B cell (primary cell): Measurements from ENCODE around the gene DCDC2B. TPM values are rescaled to one million over a fixed set of nuclear protein-coding genes. Genes with fewer than 3 reads are reported as not detected.

Source experiments
- ATAC-seq: fragments of 200-7000 bp; cut with Tn5 transposase; one replicate; pipeline ENCODE4 v1.10.0; 2021; ENCODE audit warnings: low read depth, mild to moderate bottlenecking, moderate number of reproducible peaks, moderate library complexity
- CTCF ChIA-PET: fragments of 350-600 bp; sonication (Branson Sonifier 250); formaldehyde crosslinking; loops from one replicate; lab custom pipeline; 2021; ENCODE audit warnings: antibody characterized with exemption, inconsistent platforms; lab: Charles Lee
- POLR2A ChIA-PET: fragments of 350-600 bp; sonication (Branson Sonifier 250); formaldehyde crosslinking; loops from one replicate; lab custom pipeline; 2021; ENCODE audit warnings: antibody characterized with exemption; lab: Charles Lee
- DNase-seq: peaks from one replicate; pipeline ENCODE4 v3.0.0; 2013
- H2AFZ ChIP-seq: 2 replicates; pipeline ENCODE4 v1.6.1; 2012; ENCODE audit warnings: mild to moderate bottlenecking, low read depth, low read length; ENCODE audit not compliant: insufficient read depth, poor library complexity, severe bottlenecking
- H3K27ac ChIP-seq, 2 donors: 1 replicate in 1 of 2; 2 replicates in 1 of 2; pipeline ENCODE4 v1.5.1; 2012 to 2013; ENCODE audit warnings: low read length in 2 of 2, mild to moderate bottlenecking in 2 of 2, moderate library complexity in 1 of 2
- H3K27me3 ChIP-seq, 4 experiments: fragments of 200-600 bp in 1 of 4; sonication (generic) in 1 of 4; replicated peaks in 1 of 4; 1 replicate in 2 of 4; 2 replicates in 2 of 4; pipeline versions ENCODE4 v1.6.1 to v1.7.0; 2013 to 2016; ENCODE audit warnings: low read length in 3 of 4, mild to moderate bottlenecking in 2 of 4, mixed read lengths in 1 of 4, moderate library complexity in 1 of 4; ENCODE audit not compliant: insufficient read depth in 4 of 4, control insufficient read depth in 3 of 4; ENCODE audit errors: control extremely low read depth in 1 of 4
- H3K36me3 ChIP-seq, 2 experiments: replicated peaks in 1 of 2; 1 replicate in 1 of 2; 2 replicates in 1 of 2; pipeline versions ENCODE4 v1.6.1 to v1.7.1; 2013; ENCODE audit warnings: low read length in 1 of 2; ENCODE audit not compliant: insufficient read depth in 2 of 2, control insufficient read depth in 1 of 2; ENCODE audit errors: control extremely low read depth in 1 of 2, extremely low read depth in 1 of 2
- H3K4me1 ChIP-seq, 2 donors: fragments of 200-600 bp in 1 of 2; sonication (generic) in 1 of 2; 1 replicate in 1 of 2; 2 replicates in 1 of 2; pipeline versions ENCODE4 v1.5.1 to v1.6.1; 2013 to 2017; ENCODE audit warnings: low read length in 2 of 2; ENCODE audit not compliant: control insufficient read depth in 2 of 2, insufficient read depth in 2 of 2
- H3K4me2 ChIP-seq: replicated peaks from 2 replicates; pipeline ENCODE3; 2012; ENCODE audit warnings: mild to moderate bottlenecking, low read depth, low read length; ENCODE audit not compliant: poor library complexity, severe bottlenecking
- H3K4me3 ChIP-seq, 5 experiments: fragments of 200-600 bp in 1 of 5; sonication (generic) in 1 of 5; 1 replicate in 3 of 5; 2 replicates in 2 of 5; pipeline versions ENCODE4 v1.5.1 to v1.7.0; 2011 to 2016; ENCODE audit warnings: low read length in 4 of 5, mild to moderate bottlenecking in 4 of 5, low read depth in 2 of 5, control low read depth in 1 of 5, moderate library complexity in 1 of 5; ENCODE audit not compliant: insufficient read depth in 1 of 5; ENCODE audit errors: control extremely low read depth in 1 of 5, extremely low read depth in 1 of 5
- H3K79me2 ChIP-seq: fragments of 200-600 bp; sonication (generic); one replicate; pipeline ENCODE4 v1.6.0; 2016; ENCODE audit warnings: low read length; ENCODE audit not compliant: control insufficient read depth, insufficient read depth
- H3K9ac ChIP-seq: fragments of 200-600 bp; sonication (generic); 2 replicates; pipeline ENCODE4 v1.6.1; 2017; ENCODE audit warnings: mild to moderate bottlenecking, low read length, moderate library complexity
- H3K9me3 ChIP-seq, 3 donors: one replicate each; pipeline versions ENCODE4 v1.6.1 to v1.7.1; 2013; ENCODE audit warnings: low read length in 2 of 3; ENCODE audit not compliant: control insufficient read depth in 2 of 3, insufficient read depth in 1 of 3; ENCODE audit errors: control extremely low read depth in 1 of 3
- H4K20me1 ChIP-seq: 2 replicates; pipeline ENCODE4 v1.6.0; 2012; ENCODE audit warnings: mild to moderate bottlenecking, low read length; ENCODE audit not compliant: insufficient read depth, control insufficient read depth, poor library complexity, severe bottlenecking
- H3K27ac Mint-ChIP-seq: one replicate; pipeline ENCODE4 v1.8.0; 2021; ENCODE audit warnings: mixed read lengths
- H3K27me3 Mint-ChIP-seq: one replicate; pipeline ENCODE4 v1.8.0; 2021; ENCODE audit warnings: mixed read lengths
- H3K4me1 Mint-ChIP-seq: one replicate; pipeline ENCODE4 v1.8.0; 2021; ENCODE audit warnings: mixed read lengths
- H3K4me3 Mint-ChIP-seq: one replicate; pipeline ENCODE4 v1.8.0; 2021; ENCODE audit warnings: mixed read lengths
- H3K9me3 Mint-ChIP-seq: one replicate; pipeline ENCODE4 v1.8.0; 2022; ENCODE audit warnings: mixed read lengths; ENCODE audit not compliant: insufficient read depth
- CTCF ChIP-seq: fragments of 200-600 bp; IDR thresholded peaks from one replicate; pipeline ENCODE4 v1.8.0; 2022; ENCODE audit warnings: antibody characterized with exemption, mild to moderate bottlenecking
- EZH2 ChIP-seq: IDR thresholded peaks from 2 replicates; pipeline ENCODE4 v1.6.1; 2012; ENCODE audit warnings: borderline replicate concordance, low read depth, mild to moderate bottlenecking, moderate library complexity, low read length; ENCODE audit not compliant: insufficient read depth, poor library complexity, severe bottlenecking
- WGBS: methylation state at CpG from one replicate; pipeline ENCODE4 v1.1.5; 2013; ENCODE audit warnings: missing lambda C conversion rate; ENCODE audit not compliant: insufficient coverage; 5-methylcytosine and 5-hydroxymethylcytosine counted together
- intact Hi-C: fragments of 100-400 bp; cut with micrococcal nuclease; formaldehyde crosslinking; loops from one replicate; pipeline ENCODE4 v1.10.0; 2022
- polyA plus RNA-seq: library from polyadenylated mRNA; depleted of rRNA; stranded (reverse); fragments of >200 nt; gene quantifications from 2 replicates; pipeline ENCODE4 v1.2.3, GENCODE V29; 2012
- total RNA-seq, 2 donors: library from RNA; stranded (reverse); fragments of 120-200 nt in 1 of 2; gene quantifications; 1 replicate in 1 of 2; 2 replicates in 1 of 2; pipeline versions ENCODE4 v1.2.3 to v1.2.4, GENCODE V29; 2013 to 2022

The DCDC2B gene
- total and polyA plus RNA-seq, 2 donors (not counting 1 experiment from before 2014, with no cell fraction given) = not detected

- H3K9ac ChIP-seq = peak overlapping the region; percentile 55
Observed at GRCh38 chr1:32249831-32250525, 41.1 kb downstream of the DCDC2B start.

More at GRCh38 chr1:32249831-32250525, 41.1 kb downstream of the DCDC2B start:
- CTCF ChIA-PET = interaction anchor here (0.8 to 6.3 kb wide), 14 partner anchors 11 to 1192 kb away, joined by 3 to 84 read pairs (median 10); partner anchors contain the start of genes HDAC1, KPNA6 and MARCKSL1
- H3K4me3 ChIP-seq = peak overlapping the region; percentile 7 to 51 (median 41)
- Mint-ChIP-seq H3K27ac (peak overlapping the region; percentile 97), H3K9me3 (no peaks in the 10 kb centered on the region), H3K27me3 (no peaks in the 10 kb centered on the region), H3K4me1 (peaks cover 77% of the 10 kb centered on the region), H3K4me3 (peak overlapping the region; percentile 78)
- H3K4me2 ChIP-seq = peak overlapping the region; percentile 78
- peak overlapping the region; percentile 70 for H2AFZ ChIP-seq
- POLR2A ChIA-PET = interaction anchor here (0.6 to 4.7 kb wide), 17 partner anchors 9 to 86 kb away, joined by 3 to 60 read pairs (median 4); partner anchors contain the start of genes CCDC28B, HDAC1 and MARCKSL1
- peaks cover 88 to 91% of the 10 kb centered on the region in 2 donors for H3K4me1 ChIP-seq
- no peaks in the 10 kb centered on the region for H3K9me3 ChIP-seq
- peak overlapping the region; percentile 94 to 95 for H3K27ac ChIP-seq
- DNase-seq = peak; percentile 94
- ATAC-seq = peak; percentile 82
- intact Hi-C loops = loop anchor here (1.0 to 5.0 kb wide), 7 partner anchors 10 to 143 kb away; partner anchors contain the start of genes HDAC1, KPNA6, MARCKSL1 and TXLNA
- no peaks in the 10 kb centered on the region for H4K20me1 ChIP-seq
- TF ChIP-seq EZH2 (no peak), CTCF (no peak)
- no peaks in the 10 kb centered on the region for H3K36me3 ChIP-seq
- H3K79me2 ChIP-seq = peaks cover 32% of the 10 kb centered on the region
- 2% methylated on average over 9 of the region's 9 CpGs for WGBS
- H3K27me3 ChIP-seq = no peaks in the 10 kb centered on the region
